ENCODE measurements around the gene NME9. TPM values are rescaled to one million over a fixed set of nuclear protein-coding genes. Genes with fewer than 3 reads are reported as not detected.

Gene NME9
- total RNA-seq, 1 experiment from 2014 or later, result not detected

GRCh38 chr3:138265745-138266144, 63.9 kb downstream of the NME9 start:
- Histone ChIP-seq H2BK5ac (ENCODE audit: insufficient read length, low read length) (no peak overlapping the region), H3K79me2 (ENCODE audit: insufficient read depth, low read length) (no peaks in the 10 kb centered on the region), H3K27me3 (ENCODE audit: insufficient read depth, low read length) (no peaks in the 10 kb centered on the region), H3K14ac (ENCODE audit: insufficient read depth, low read length) (no peak overlapping the region), H3K9ac (ENCODE audit: extremely low read depth, insufficient read length, low read length) (no peak overlapping the region), H3K79me1 (ENCODE audit: insufficient read depth, low read depth, low read length, poor library complexity, severe bottlenecking) (no peaks in the 10 kb centered on the region), H3K23me2 (ENCODE audit: insufficient read length, low read depth, low read length, poor library complexity, severe bottlenecking) (no peaks in the 10 kb centered on the region), H3K4me2 (ENCODE audit: insufficient read depth, insufficient read length, low read length) (no peak overlapping the region), H2BK120ac (ENCODE audit: low read depth, low read length, poor library complexity, severe bottlenecking) (no peak overlapping the region), H4K91ac (ENCODE audit: insufficient read length, low read depth, low read length) (no peak overlapping the region), H2BK12ac (ENCODE audit: insufficient read length, low read depth, low read length) (no peak overlapping the region), H3T11ph (ENCODE audit: low read length) (no peak overlapping the region), H4K5ac (ENCODE audit: insufficient read length, low read depth, low read length) (no peak overlapping the region), H2AFZ (ENCODE audit: low read length) (no peak overlapping the region), H4K20me1 (ENCODE audit: control insufficient read depth, insufficient read depth, insufficient read length) (no peaks in the 10 kb centered on the region), H3K18ac (ENCODE audit: insufficient read length, low read depth, low read length) (no peak overlapping the region), H3K56ac (ENCODE audit: insufficient read length, low read depth, low read length) (no peak overlapping the region), H4K8ac (replicated peaks; ENCODE audit: insufficient read length, low read depth, low read length) (no peak overlapping the region), H3K23ac (ENCODE audit: insufficient read length, low read depth, low read length) (no peak overlapping the region), H3K4ac (ENCODE audit: low read depth, low read length) (no peak overlapping the region), H3K27ac (ENCODE audit: insufficient read length, low read depth, low read length) (no peak overlapping the region), H3K4me1 (ENCODE audit: insufficient read depth, low read length) (no peaks in the 10 kb centered on the region), H2AK5ac (ENCODE audit: insufficient read length, low read length) (no peak overlapping the region), H2BK15ac (ENCODE audit: low read depth, low read length) (no peak overlapping the region), H2BK20ac (ENCODE audit: low read depth, low read length, poor library complexity, severe bottlenecking) (no peak overlapping the region), H3K9me3 (ENCODE audit: control insufficient read depth, low read depth, low read length) (no peaks in the 10 kb centered on the region)
- Mint-ChIP-seq H3K4me1 (no peaks in the 10 kb centered on the region), H3K4me3 (no peak overlapping the region), H3K27ac (no peak overlapping the region), H3K36me3 (ENCODE audit: insufficient read depth in 1 of 3, low read depth in 3 of 3) (peaks cover 0 to 14% (median 2%) of the 10 kb centered on the region in 3 experiments; a peak in 4 of 7 replicates), H3K9me3 (no peaks in the 10 kb centered on the region), H3K27me3 (ENCODE audit: low read depth) (no peaks in the 10 kb centered on the region)
- no peak for TF ChIP-seq CTCF (conservative IDR thresholded peaks at IDR 0.05)
- DNase-seq, result no peak
- WGBS (ENCODE audit: extremely low coverage, insufficient read length, low lambda C conversion rate), result no CpG with 5 or more reads among the region's 1 CpG
